Measurements from ENCODE around the gene KBTBD4. TPM values are rescaled to one million over a fixed set of nuclear protein-coding genes. Genes with fewer than 3 reads are reported as not detected.

KBTBD4 gene
- total and polyA plus RNA-seq, 7 donors, result 11.3 to 29.9 (median 15.9) TPM

DNA sequence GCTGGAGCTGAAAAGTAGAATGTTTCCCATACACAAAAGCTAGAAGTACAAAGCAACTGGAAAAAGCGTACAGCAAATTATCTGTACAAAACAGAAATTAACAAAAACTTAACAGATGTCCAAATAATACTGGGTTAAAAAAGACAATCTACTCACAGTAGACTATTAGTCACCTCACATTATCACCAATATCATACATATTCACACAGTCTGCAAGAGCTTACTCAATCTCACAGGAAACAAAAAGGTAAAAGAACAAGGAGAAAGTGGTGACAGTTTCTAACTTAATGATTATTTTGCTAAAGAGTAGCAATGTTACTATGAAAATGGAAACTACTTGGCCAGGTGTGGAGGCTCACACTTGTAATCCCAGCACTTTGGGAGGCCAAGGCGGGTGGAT is 37.7 kb downstream of the KBTBD4 start:
- H3K9me3 ChIP-seq, result no peaks in the 10 kb centered on the region
- 95 to 97% methylated on average over 2 of the region's 2 CpGs for WGBS, 2 donors
- no peaks in the 10 kb centered on the region for H3K27me3 ChIP-seq
- no peaks in the 10 kb centered on the region for H3K36me3 ChIP-seq
- H3K27ac ChIP-seq, result no peak overlapping the region
- TF ChIP-seq EP300 (IDR thresholded peaks at IDR 0.05) (no peak), POLR2A (IDR thresholded peaks at IDR 0.05) (no peak), POLR2AphosphoS5 (IDR thresholded peaks at IDR 0.05) (no peak), CTCF (IDR thresholded peaks at IDR 0.05) (no peak)
- H3K4me3 ChIP-seq, result no peak overlapping the region
- peaks cover 0 to 67% (median 63%) of the 10 kb centered on the region in 4 donors for H3K4me1 ChIP-seq
- intact Hi-C loops (cut with DNase I), result no loop called here
- no peak for DNase-seq

- Histone ChIP-seq H3K36me3 (no peaks in the 10 kb centered on the region), H3K27me3 (no peaks in the 10 kb centered on the region), H3K4me3 (no peak overlapping the region), H3K27ac (peak overlapping the region in 2 of 4 donors; percentile 18 to 22), H3K9me3 (no peaks in the 10 kb centered on the region), H3K4me1 (peaks cover 0 to 80% (median 69%) of the 10 kb centered on the region in 4 donors)
- 17 to 55% methylated on average over 2 of the region's 2 CpGs for WGBS, 2 donors
- intact Hi-C loops (cut with DNase I), result no loop called here
- no peak for DNase-seq
- TF ChIP-seq POLR2AphosphoS5 (IDR thresholded peaks at IDR 0.05) (no peak), CTCF (IDR thresholded peaks at IDR 0.05) (no peak), EP300 (IDR thresholded peaks at IDR 0.05) (no peak), POLR2A (IDR thresholded peaks at IDR 0.05) (no peak)
Observed at GRCh38 chr11:47539681-47540039, 39.1 kb downstream of the KBTBD4 start.

- Histone ChIP-seq H3K4me3 (no peak overlapping the region), H3K4me1 (peaks cover 0 to 87% (median 71%) of the 10 kb centered on the region in 4 donors), H3K36me3 (no peaks in the 10 kb centered on the region), H3K27me3 (no peaks in the 10 kb centered on the region), H3K9me3 (no peaks in the 10 kb centered on the region), H3K27ac (peak overlapping the region in 2 of 4 donors; percentile 9 to 22)
- TF ChIP-seq POLR2A (IDR thresholded peaks at IDR 0.05) (no peak), POLR2AphosphoS5 (IDR thresholded peaks at IDR 0.05) (no peak)
- 61 to 73% methylated on average over 10 of the region's 10 CpGs for WGBS, 2 donors
- intact Hi-C loops (cut with DNase I), result no loop called here
- no peak for DNase-seq
Observed at GRCh38 chr11:47538741-47539565, 39.8 kb downstream of the KBTBD4 start.

- Histone ChIP-seq H3K4me3 (no peak overlapping the region), H3K36me3 (no peaks in the 10 kb centered on the region), H3K9me3 (no peaks in the 10 kb centered on the region), H3K4me1 (peaks cover 0 to 95% (median 89%) of the 10 kb centered on the region in 4 donors), H3K27me3 (no peaks in the 10 kb centered on the region), H3K27ac (peak overlapping the region in 2 of 4 donors; percentile 2 to 26)
- intact Hi-C loops (cut with DNase I), result no loop called here
- DNase-seq, result no peak
- 81 to 84% methylated on average over 3 of the region's 3 CpGs for WGBS, 2 donors
- TF ChIP-seq POLR2AphosphoS5 (IDR thresholded peaks at IDR 0.05), result no peak
- no peak for TF ChIP-seq POLR2A (IDR thresholded peaks at IDR 0.05)
- no peak for TF ChIP-seq CTCF (IDR thresholded peaks at IDR 0.05)
- no peak for TF ChIP-seq EP300 (IDR thresholded peaks at IDR 0.05)
Observed at GRCh38 chr11:47536915-47537314, 41.9 kb downstream of the KBTBD4 start.

DNA sequence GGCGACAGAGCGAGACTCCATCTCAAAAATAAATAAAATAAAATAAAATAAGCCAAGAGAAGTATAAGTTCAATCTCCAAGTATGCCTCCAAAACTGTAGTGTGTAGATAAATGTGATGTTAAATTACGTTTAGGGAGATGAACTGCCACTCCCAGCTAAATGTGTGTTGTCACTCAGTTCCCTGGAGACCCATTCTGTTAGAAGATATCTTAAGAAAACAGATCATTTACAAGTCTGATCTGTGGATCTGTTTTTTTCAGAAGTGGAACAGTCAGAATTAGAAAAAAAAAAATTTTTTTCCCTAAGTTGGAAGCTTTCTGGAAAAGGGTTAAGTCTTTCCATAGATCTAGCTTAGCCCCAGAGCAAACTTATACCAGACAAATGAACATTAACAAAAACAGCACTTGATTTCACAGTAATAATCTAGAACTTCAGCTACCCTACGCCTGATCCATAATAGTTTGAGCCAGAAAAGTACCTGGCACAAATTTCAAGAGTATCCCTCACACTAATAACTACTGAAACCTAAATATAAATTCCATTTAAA is 44.0 kb downstream of the KBTBD4 start:
- intact Hi-C loops (cut with DNase I), result no loop called here
- H3K27me3 ChIP-seq, result no peaks in the 10 kb centered on the region
- no peak for DNase-seq
- peak overlapping the region in 1 of 4 donors; percentile 75 for H3K27ac ChIP-seq
- H3K4me1 ChIP-seq, result peaks cover 0 to 96% (median 82%) of the 10 kb centered on the region in 4 donors
- 81 to 85% methylated on average over 4 of the region's 4 CpGs for WGBS, 2 donors
- no peak overlapping the region for H3K4me3 ChIP-seq
- no peak for TF ChIP-seq POLR2A (IDR thresholded peaks at IDR 0.05)
- no peak for TF ChIP-seq CTCF (IDR thresholded peaks at IDR 0.05)
- TF ChIP-seq POLR2AphosphoS5 (IDR thresholded peaks at IDR 0.05), result no peak
- no peak for TF ChIP-seq EP300 (IDR thresholded peaks at IDR 0.05)
- H3K36me3 ChIP-seq, result no peaks in the 10 kb centered on the region
- no peaks in the 10 kb centered on the region for H3K9me3 ChIP-seq

All from sigmoid colon (tissue), 7 donors.